ENCODE measurements around the gene GNB1. TPM values are rescaled to one million over a fixed set of nuclear protein-coding genes. Genes with fewer than 3 reads are reported as not detected.
A peak's percentile ranks its signal among the peaks of the same experiment; 100 is the strongest.

The GNB1 gene
- total RNA-seq, 2 donors from 2014 or later: 69.9 to 91.6 TPM

DNA sequence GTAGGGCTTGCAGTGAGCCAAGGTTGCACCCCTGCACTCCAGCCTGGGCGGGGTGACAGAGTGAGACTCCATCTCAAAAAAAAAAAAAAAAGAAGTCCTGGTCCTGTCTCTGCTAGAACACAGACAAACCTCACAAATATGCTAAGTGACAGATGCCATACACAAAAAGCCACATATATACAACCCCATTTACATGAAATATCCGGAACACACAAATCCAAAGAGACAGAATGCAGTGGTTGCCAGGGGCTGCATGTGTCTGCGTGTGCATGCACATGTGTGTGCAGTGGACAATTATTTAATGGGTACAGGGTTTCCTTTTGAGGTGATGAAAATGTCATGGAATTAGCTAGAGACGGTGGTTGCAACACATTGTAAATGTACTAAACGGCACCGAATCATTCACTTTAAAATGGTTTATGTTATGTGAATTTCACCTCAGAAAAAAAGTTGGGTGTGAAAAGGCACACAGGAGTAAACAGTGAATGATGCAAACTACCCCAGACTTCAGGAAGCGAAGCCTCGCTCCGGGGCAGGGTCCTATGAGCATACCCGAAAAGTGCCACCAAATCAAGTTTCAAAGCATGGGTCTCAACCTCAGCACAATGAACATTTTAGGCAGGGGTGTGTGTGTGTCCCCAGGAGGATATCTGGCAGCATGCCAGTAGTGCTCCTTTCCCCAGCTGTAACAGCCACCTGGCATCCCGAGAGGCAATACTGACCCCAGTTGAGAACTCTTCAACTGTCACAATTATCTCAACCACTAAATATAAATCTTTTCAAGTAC is 48.3 kb downstream of the GNB1 start:
- TF ChIP-seq, protein P1, sequence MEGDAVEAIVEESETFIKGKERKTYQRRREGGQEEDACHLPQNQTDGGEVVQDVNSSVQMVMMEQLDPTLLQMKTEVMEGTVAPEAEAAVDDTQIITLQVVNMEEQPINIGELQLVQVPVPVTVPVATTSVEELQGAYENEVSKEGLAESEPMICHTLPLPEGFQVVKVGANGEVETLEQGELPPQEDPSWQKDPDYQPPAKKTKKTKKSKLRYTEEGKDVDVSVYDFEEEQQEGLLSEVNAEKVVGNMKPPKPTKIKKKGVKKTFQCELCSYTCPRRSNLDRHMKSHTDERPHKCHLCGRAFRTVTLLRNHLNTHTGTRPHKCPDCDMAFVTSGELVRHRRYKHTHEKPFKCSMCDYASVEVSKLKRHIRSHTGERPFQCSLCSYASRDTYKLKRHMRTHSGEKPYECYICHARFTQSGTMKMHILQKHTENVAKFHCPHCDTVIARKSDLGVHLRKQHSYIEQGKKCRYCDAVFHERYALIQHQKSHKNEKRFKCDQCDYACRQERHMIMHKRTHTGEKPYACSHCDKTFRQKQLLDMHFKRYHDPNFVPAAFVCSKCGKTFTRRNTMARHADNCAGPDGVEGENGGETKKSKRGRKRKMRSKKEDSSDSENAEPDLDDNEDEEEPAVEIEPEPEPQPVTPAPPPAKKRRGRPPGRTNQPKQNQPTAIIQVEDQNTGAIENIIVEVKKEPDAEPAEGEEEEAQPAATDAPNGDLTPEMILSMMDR (IDR thresholded peaks at IDR 0.05): no peak
- Histone ChIP-seq H3K4me3 (no peak overlapping the region), H3K27me3 (no peaks in the 10 kb centered on the region), H3K9me3 (no peaks in the 10 kb centered on the region), H3K4me1 (peaks cover 0 to 72% of the 10 kb centered on the region in 2 donors), H3K27ac (no peak overlapping the region), H3K36me3 (peaks cover 5% of the 10 kb centered on the region)
- no peak for DNase-seq (ENCODE audit: low spot score)

DNA sequence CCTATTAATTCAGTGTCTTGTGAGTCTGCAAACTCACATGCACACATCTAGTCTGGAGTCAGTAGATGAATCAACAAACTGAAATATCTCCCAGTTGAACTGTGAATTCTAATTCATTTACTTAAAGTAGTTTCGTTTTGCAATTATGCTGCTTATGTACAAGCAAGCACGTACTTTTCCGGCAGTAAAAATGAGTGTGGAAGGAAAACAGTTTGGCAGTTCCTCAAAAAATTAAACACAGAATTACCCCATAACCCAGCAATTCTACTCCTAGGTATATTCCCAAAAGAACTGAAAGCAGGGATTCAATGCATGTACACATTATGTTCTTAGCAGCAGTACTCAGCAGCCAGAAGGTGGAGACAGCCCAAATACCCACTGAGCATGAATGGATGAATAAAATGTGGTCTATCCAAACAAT is 49.3 kb downstream of the GNB1 start:
- no peak for DNase-seq (ENCODE audit: low spot score)
- TF ChIP-seq, protein P1 (IDR thresholded peaks at IDR 0.05): peak in 1 of 2 donors; percentile 13
- Histone ChIP-seq H3K4me1 (peaks cover 0 to 62% of the 10 kb centered on the region in 2 donors), H3K27me3 (no peaks in the 10 kb centered on the region), H3K4me3 (no peak overlapping the region), H3K9me3 (no peaks in the 10 kb centered on the region), H3K27ac (no peak overlapping the region), H3K36me3 (peaks cover 9% of the 10 kb centered on the region)

DNA sequence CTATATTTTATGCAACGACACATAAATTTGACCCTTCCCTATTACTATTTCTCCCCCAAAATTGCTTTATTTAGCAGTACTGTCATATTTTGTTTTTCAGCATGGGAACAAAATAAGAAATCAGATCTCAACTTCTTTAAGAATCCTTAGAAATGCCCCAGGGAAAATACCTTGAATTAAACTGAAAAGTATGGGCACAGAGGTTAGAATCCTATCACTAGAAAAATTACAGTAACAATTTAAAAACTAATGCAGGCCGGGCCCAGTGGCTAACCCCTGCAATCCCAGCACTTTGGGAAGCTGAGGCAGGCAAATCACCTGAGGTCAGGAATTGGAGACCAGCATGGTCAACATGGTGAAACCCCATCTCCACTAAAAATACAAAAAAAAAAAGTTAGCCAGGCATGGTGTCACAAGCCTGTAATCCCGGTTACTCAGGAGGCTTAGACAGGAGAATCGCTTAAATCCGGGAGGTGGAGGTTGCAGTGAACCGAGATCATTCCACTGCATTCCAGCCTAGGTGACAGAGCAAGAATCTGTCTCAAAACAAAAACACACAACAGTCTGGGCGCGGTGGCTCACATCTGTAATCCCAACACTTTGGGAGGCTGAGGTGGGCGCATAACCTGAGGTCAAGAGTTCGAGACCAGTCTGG is 51.4 kb downstream of the GNB1 start:
- H3K4me3 ChIP-seq: no peak overlapping the region

DNA sequence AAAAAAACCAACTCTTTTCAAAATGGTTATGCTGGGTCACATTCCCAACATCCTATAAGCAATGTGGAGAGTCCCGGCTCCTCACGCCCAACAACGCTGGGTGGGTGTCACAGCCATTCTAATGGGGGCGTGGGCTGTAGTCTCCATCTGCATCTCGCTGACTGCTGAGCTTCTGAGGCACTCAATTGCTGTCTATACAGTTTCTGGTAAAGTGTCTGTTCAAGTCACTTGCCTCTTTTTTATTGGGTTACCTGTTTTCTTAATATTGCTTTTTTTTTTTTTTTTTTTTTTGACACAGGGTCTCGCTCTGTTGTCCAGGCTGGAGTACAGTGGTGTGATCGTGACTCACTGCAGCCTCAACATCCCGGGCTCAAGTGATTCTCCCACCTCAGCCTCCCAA is 54.8 kb downstream of the GNB1 start:
- DNase-seq (ENCODE audit: low spot score): no peak
- TF ChIP-seq, protein P1 (IDR thresholded peaks at IDR 0.05): no peak
- Histone ChIP-seq H3K27me3 (no peaks in the 10 kb centered on the region), H3K4me1 (peaks cover 0 to 45% of the 10 kb centered on the region in 2 donors), H3K27ac (no peak overlapping the region), H3K9me3 (no peaks in the 10 kb centered on the region), H3K4me3 (no peak overlapping the region), H3K36me3 (peaks cover 24% of the 10 kb centered on the region)

More for the DNA sequence above, 51.4 kb downstream of the GNB1 start:
- no peak overlapping the region for H3K27ac ChIP-seq
- H3K36me3 ChIP-seq: peaks cover 20% of the 10 kb centered on the region
- peaks cover 0 to 54% of the 10 kb centered on the region in 2 donors for H3K4me1 ChIP-seq
- DNase-seq (ENCODE audit: low spot score): no peak
- TF ChIP-seq, protein P1 (IDR thresholded peaks at IDR 0.05): no peak
- H3K9me3 ChIP-seq: no peaks in the 10 kb centered on the region
- no peaks in the 10 kb centered on the region for H3K27me3 ChIP-seq

GRCh38 chr1:1835546-1835945 is 55.3 kb downstream of the GNB1 start:
- H3K27me3 ChIP-seq: no peaks in the 10 kb centered on the region
- peaks cover 0 to 39% of the 10 kb centered on the region in 2 donors for H3K4me1 ChIP-seq
- H3K9me3 ChIP-seq: no peaks in the 10 kb centered on the region
- TF ChIP-seq, protein P1 (IDR thresholded peaks at IDR 0.05): no peak
- peaks cover 24% of the 10 kb centered on the region for H3K36me3 ChIP-seq
- H3K27ac ChIP-seq: no peak overlapping the region
- no peak overlapping the region for H3K4me3 ChIP-seq
- DNase-seq (ENCODE audit: low spot score): no peak
